Left lung (tissue), 10 donors: Measurements from ENCODE around the gene RUVBL2. TPM values are rescaled to one million over a fixed set of nuclear protein-coding genes. Genes with fewer than 3 reads are reported as not detected.
A peak's percentile ranks its signal among the peaks of the same experiment; 100 is the strongest.

ENCODE experiments used
- ATAC-seq: fragments of 200-7000 bp; cut with Tn5 transposase; one replicate; pipeline ENCODE4 v1.9.1; 2020; ENCODE audit warnings: moderate library complexity
- DNase-seq, 4 donors: peaks; one replicate each; pipeline ENCODE4 v3.0.0-alpha.2; 2013 to 2020
- H3K27ac ChIP-seq, 2 donors: fragments of 200-600 bp; sonication (generic) in 1 of 2; one replicate each; pipeline versions ENCODE4 v1.5.0 to v1.8.0; 2020 to 2021
- H3K27me3 ChIP-seq, 2 donors: fragments of 200-600 bp; sonication (generic) in 1 of 2; one replicate each; pipeline versions ENCODE4 v1.5.0 to v1.8.0; 2020 to 2021
- H3K36me3 ChIP-seq, 2 donors: fragments of 200-600 bp; sonication (generic) in 1 of 2; one replicate each; pipeline versions ENCODE4 v1.5.0 to v1.8.0; 2020 to 2021
- H3K4me1 ChIP-seq, 2 donors: fragments of 200-600 bp; one replicate each; pipeline ENCODE4 v1.8.0; 2021
- H3K4me3 ChIP-seq, 2 donors: fragments of 200-600 bp; sonication (generic) in 1 of 2; one replicate each; pipeline versions ENCODE4 v1.5.0 to v1.8.0; 2020 to 2021; ENCODE audit warnings: mild to moderate bottlenecking in 1 of 2
- H3K9me3 ChIP-seq, 2 donors: fragments of 200-600 bp; sonication (generic) in 1 of 2; one replicate each; pipeline versions ENCODE4 v1.5.0 to v1.8.0; 2020 to 2021
- CTCF ChIP-seq, 2 donors: fragments of 200-600 bp; sonication (generic) in 1 of 2; IDR thresholded peaks; one replicate each; pipeline versions ENCODE4 v1.5.0 to v1.8.0; 2021; ENCODE audit warnings: antibody characterized with exemption in 2 of 2
- intact Hi-C, 2 donors: fragments of 100-400 bp; cut with DNase I; formaldehyde crosslinking; loops; one replicate each; pipeline versions ENCODE4 v1.11.2 to v1.14.2; 2022
- polyA plus RNA-seq, 6 donors: library from polyadenylated mRNA; unstranded; fragments of 120-200 nt; gene quantifications; one replicate each; pipeline ENCODE4 v1.2.1, GENCODE V29; 2013; ENCODE audit not compliant: insufficient read length in 6 of 6
- total RNA-seq, 2 donors: library from RNA; stranded (reverse); fragmentation: NEBNext Ultra II Directional; extraction: Animal tissue kit (Norgen Biotek cat#: 25700); gene quantifications; one replicate each; pipeline ENCODE4 v1.2.1, GENCODE V29; 2021
- donor health status: DM: no; HTN: yes; CAD: no.
- donor health status: DM: no; HTN: no; CAD: no.

RUVBL2 gene
- total and polyA plus RNA-seq, 8 donors = 46.6 to 83.7 (median 73.9) TPM

GRCh38 chr19:48959341-48960239, 34.1 kb upstream of the RUVBL2 start:
- Histone ChIP-seq H3K4me3 (no peak overlapping the region), H3K9me3 (no peaks in the 10 kb centered on the region), H3K4me1 (peaks cover 18 to 73% of the 10 kb centered on the region in 2 donors), H3K27me3 (no peaks in the 10 kb centered on the region), H3K36me3 (peaks cover 0 to 18% of the 10 kb centered on the region in 2 donors), H3K27ac (peak overlapping the region in 1 of 2 donors; percentile 45)
- intact Hi-C loops = no loop called here
- TF ChIP-seq CTCF (IDR thresholded peaks at IDR 0.05) = no peak
- ATAC-seq (no peak), DNase-seq (peak in 2 of 4 donors; percentile 64 to 80)

- DNase-seq = no peak
- Histone ChIP-seq H3K9me3 (no peaks in the 10 kb centered on the region), H3K27me3 (no peaks in the 10 kb centered on the region), H3K4me1 (peaks cover 13 to 65% of the 10 kb centered on the region in 2 donors), H3K36me3 (peaks cover 2 to 22% of the 10 kb centered on the region in 2 donors), H3K27ac (peak overlapping the region in 1 of 2 donors; percentile 96), H3K4me3 (no peak overlapping the region)
- ATAC-seq = no peak
- intact Hi-C loops = no loop called here
- no peak for TF ChIP-seq CTCF (IDR thresholded peaks at IDR 0.05)
Measured at GRCh38 chr19:48961051-48961649, 32.5 kb upstream of the RUVBL2 start.

GRCh38 chr19:48961673-48962028, 32.0 kb upstream of the RUVBL2 start:
- peaks cover 13 to 66% of the 10 kb centered on the region in 2 donors for H3K4me1 ChIP-seq
- no peaks in the 10 kb centered on the region for H3K9me3 ChIP-seq
- H3K4me3 ChIP-seq = peak overlapping the region in 1 of 2 donors; percentile 92
- H3K36me3 ChIP-seq = peaks cover 2 to 24% of the 10 kb centered on the region in 2 donors
- no peak for TF ChIP-seq CTCF (IDR thresholded peaks at IDR 0.05)
- no peaks in the 10 kb centered on the region for H3K27me3 ChIP-seq
- peak overlapping the region; percentile 73 to 96 for H3K27ac ChIP-seq
- DNase-seq (no peak), ATAC-seq (no peak)
- intact Hi-C loops = no loop called here

GRCh38 chr19:48962029-48962848, 31.4 kb upstream of the RUVBL2 start:
- peak in 3 of 4 donors; percentile 39 to 95 (median 93) for DNase-seq
- H3K27ac ChIP-seq = peak overlapping the region; percentile 73 to 96
- peaks cover 13 to 72% of the 10 kb centered on the region in 2 donors for H3K4me1 ChIP-seq
- no peaks in the 10 kb centered on the region for H3K9me3 ChIP-seq
- ATAC-seq = peak; percentile 51
- no peaks in the 10 kb centered on the region for H3K27me3 ChIP-seq
- no peak for TF ChIP-seq CTCF (IDR thresholded peaks at IDR 0.05)
- H3K36me3 ChIP-seq = peaks cover 2 to 30% of the 10 kb centered on the region in 2 donors
- intact Hi-C loops = no loop called here
- peak overlapping the region in 1 of 2 donors; percentile 92 for H3K4me3 ChIP-seq
